ENCODE results near the gene PPFIBP2. TPM values are rescaled to one million over a fixed set of nuclear protein-coding genes. Genes with fewer than 3 reads are reported as not detected.

The PPFIBP2 gene
- total RNA-seq, 1 experiment from 2014 or later: 2.2 TPM

- DNase-seq (ENCODE audit: low read depth): no peak
These were observed 11.6 kb downstream of the PPFIBP2 start for GRCh38 chr11:7525424-7525823.

- DNase-seq (ENCODE audit: low read depth): no peak
These were observed 13.2 kb downstream of the PPFIBP2 start for GRCh38 chr11:7527029-7527428.

- no peak for DNase-seq (ENCODE audit: low read depth)
These were observed 14.8 kb downstream of the PPFIBP2 start for GRCh38 chr11:7528514-7529049.

- DNase-seq (ENCODE audit: low read depth): no peak
These were observed 16.3 kb downstream of the PPFIBP2 start for GRCh38 chr11:7530013-7530640.

GRCh38 chr11:7531011-7531410 lies 17.2 kb downstream of the PPFIBP2 start:
- DNase-seq (ENCODE audit: low read depth): no peak

- DNase-seq (ENCODE audit: low read depth): no peak
These were observed 18.8 kb downstream of the PPFIBP2 start for GRCh38 chr11:7532405-7533145.

GRCh38 chr11:7533199-7534041 lies 19.6 kb downstream of the PPFIBP2 start:
- DNase-seq (ENCODE audit: low read depth): no peak

- DNase-seq (ENCODE audit: low read depth): no peak
These were observed 20.2 kb downstream of the PPFIBP2 start for GRCh38 chr11:7534042-7534378.

GRCh38 chr11:7536100-7536499 lies 22.3 kb downstream of the PPFIBP2 start:
- DNase-seq (ENCODE audit: low read depth): peak; percentile 37

GRCh38 chr11:7537265-7537664 lies 23.5 kb downstream of the PPFIBP2 start:
- no peak for DNase-seq (ENCODE audit: low read depth)

- DNase-seq (ENCODE audit: low read depth): no peak
These were observed 24.2 kb downstream of the PPFIBP2 start for GRCh38 chr11:7538031-7538430.

GRCh38 chr11:7538466-7539454 lies 25.0 kb downstream of the PPFIBP2 start:
- DNase-seq (ENCODE audit: low read depth): no peak

GRCh38 chr11:7540830-7541555 lies 27.2 kb downstream of the PPFIBP2 start:
- DNase-seq (ENCODE audit: low read depth): no peak

- no peak for DNase-seq (ENCODE audit: low read depth)
These were observed 29.5 kb downstream of the PPFIBP2 start for GRCh38 chr11:7543302-7543701.

GRCh38 chr11:7544021-7544420 lies 30.2 kb downstream of the PPFIBP2 start:
- DNase-seq (ENCODE audit: low read depth): no peak

- DNase-seq (ENCODE audit: low read depth): no peak
These were observed 31.8 kb downstream of the PPFIBP2 start for GRCh38 chr11:7545611-7546010.

GRCh38 chr11:7546324-7546791 lies 32.6 kb downstream of the PPFIBP2 start:
- no peak for DNase-seq (ENCODE audit: low read depth)

- no peak for DNase-seq (ENCODE audit: low read depth)
These were observed 33.9 kb downstream of the PPFIBP2 start for GRCh38 chr11:7547687-7548086.

GRCh38 chr11:7548659-7549274 lies 35.0 kb downstream of the PPFIBP2 start:
- DNase-seq (ENCODE audit: low read depth): no peak

- no peak for DNase-seq (ENCODE audit: low read depth)
These were observed 35.9 kb downstream of the PPFIBP2 start for GRCh38 chr11:7549681-7550080.
